CD8-positive, alpha-beta memory T cell (primary cell): Measurements from ENCODE around the gene COMMD8. TPM values are rescaled to one million over a fixed set of nuclear protein-coding genes. Genes with fewer than 3 reads are reported as not detected.

Experiments used
- CTCF ChIA-PET: fragments of 350-600 bp; sonication (Branson Sonifier 250); formaldehyde crosslinking; loops from one replicate; lab custom pipeline; 2021; ENCODE audit warnings: antibody characterized with exemption; lab: Charles Lee
- POLR2A ChIA-PET: fragments of 350-600 bp; sonication (Branson Sonifier 250); formaldehyde crosslinking; loops from one replicate; lab custom pipeline; 2021; ENCODE audit warnings: antibody characterized with exemption; lab: Charles Lee
- DNase-seq, 5 donors: peaks; one replicate each; pipeline versions ENCODE4 v3.0.0 to v3.0.0-alpha.2; 2020 to 2022; ENCODE audit warnings: mixed read lengths in 1 of 5
- H3K27ac ChIP-seq: one replicate; pipeline ENCODE4 v1.7.0; 2013; ENCODE audit warnings: low read depth, mild to moderate bottlenecking, low read length, moderate library complexity
- H3K27me3 ChIP-seq: 2 replicates; pipeline ENCODE4 v1.7.0; 2013; ENCODE audit warnings: low read length, mild to moderate bottlenecking; ENCODE audit not compliant: insufficient read depth, poor library complexity, severe bottlenecking
- H3K36me3 ChIP-seq: 2 replicates; pipeline ENCODE4 v1.7.0; 2013; ENCODE audit warnings: mild to moderate bottlenecking, low read length, moderate library complexity; ENCODE audit not compliant: insufficient read depth
- H3K4me1 ChIP-seq: 2 replicates; pipeline ENCODE4 v1.7.0; 2013; ENCODE audit warnings: mild to moderate bottlenecking, low read length, moderate library complexity; ENCODE audit not compliant: insufficient read depth
- H3K4me3 ChIP-seq: 2 replicates; pipeline ENCODE4 v1.7.0; 2013; ENCODE audit warnings: mild to moderate bottlenecking, low read length
- H3K9me3 ChIP-seq: 2 replicates; pipeline ENCODE4 v1.7.0; 2013; ENCODE audit warnings: mild to moderate bottlenecking, low read length
- H3K27ac Mint-ChIP-seq, 8 donors: one replicate each; pipeline ENCODE4 v1.8.0; 2020 to 2021; ENCODE audit warnings: mixed read lengths in 8 of 8, mild to moderate bottlenecking in 6 of 8, inconsistent platforms in 3 of 8, moderate library complexity in 3 of 8
- H3K27me3 Mint-ChIP-seq, 2 donors: one replicate each; pipeline ENCODE4 v1.8.0; 2020 to 2021; ENCODE audit warnings: mixed read lengths in 2 of 2, mild to moderate bottlenecking in 1 of 2, moderate library complexity in 1 of 2
- H3K36me3 Mint-ChIP-seq, 3 donors: one replicate each; pipeline ENCODE4 v1.8.0; 2020 to 2021; ENCODE audit warnings: mixed read lengths in 3 of 3, inconsistent platforms in 1 of 3, mild to moderate bottlenecking in 1 of 3
- H3K4me1 Mint-ChIP-seq, 3 donors: one replicate each; pipeline ENCODE4 v1.8.0; 2020 to 2021; ENCODE audit warnings: mixed read lengths in 3 of 3, inconsistent platforms in 1 of 3, mild to moderate bottlenecking in 1 of 3
- H3K4me3 Mint-ChIP-seq, 7 donors: one replicate each; pipeline ENCODE4 v1.8.0; 2020 to 2021; ENCODE audit warnings: mixed read lengths in 7 of 7, mild to moderate bottlenecking in 6 of 7, moderate library complexity in 4 of 7, inconsistent platforms in 2 of 7
- H3K9me3 Mint-ChIP-seq, 5 donors: one replicate each; pipeline ENCODE4 v1.8.0; 2020 to 2022; ENCODE audit warnings: mixed read lengths in 5 of 5, mild to moderate bottlenecking in 3 of 5, moderate library complexity in 2 of 5, inconsistent platforms in 1 of 5
- polyA plus RNA-seq: library from polyadenylated mRNA; unstranded; fragments of 300-500 nt; fragmentation: Illumina TruSeq; gene quantifications from one replicate; pipeline ENCODE4 v1.2.3, GENCODE V29; 2021
- total RNA-seq, 2 experiments: library from RNA; stranded (reverse); gene quantifications; one replicate each; pipeline ENCODE4 v1.2.3, GENCODE V29; 2021

The COMMD8 gene
- total and polyA plus RNA-seq, 3 experiments from 2014 or later: 29.0 to 55.0 (median 33.6) TPM

GRCh38 chr4:47442980-47443379 lies 20.5 kb downstream of the COMMD8 start:
- H3K36me3 ChIP-seq: no peaks in the 10 kb centered on the region
- H3K27ac Mint-ChIP-seq: no peak overlapping the region
- CTCF ChIA-PET: no interaction called here
- H3K36me3 Mint-ChIP-seq: peaks cover 3 to 13% (median 9%) of the 10 kb centered on the region in 3 donors
- H3K27me3 Mint-ChIP-seq: no peaks in the 10 kb centered on the region
- no peak for DNase-seq
- peaks cover 2 to 15% (median 3%) of the 10 kb centered on the region in 3 donors for H3K4me1 Mint-ChIP-seq
- POLR2A ChIA-PET: no interaction called here
- no peaks in the 10 kb centered on the region for H3K9me3 ChIP-seq
- no peak overlapping the region for H3K27ac ChIP-seq
- no peaks in the 10 kb centered on the region for H3K4me1 ChIP-seq
- H3K27me3 ChIP-seq: no peaks in the 10 kb centered on the region
- H3K9me3 Mint-ChIP-seq: no peaks in the 10 kb centered on the region
- H3K4me3 ChIP-seq: no peak overlapping the region
- H3K4me3 Mint-ChIP-seq: no peak overlapping the region

GRCh38 chr4:47434931-47435330 lies 28.6 kb downstream of the COMMD8 start:
- POLR2A ChIA-PET: no interaction called here
- Mint-ChIP-seq H3K4me1 (no peaks in the 10 kb centered on the region), H3K36me3 (peaks cover 0 to 4% (median 0%) of the 10 kb centered on the region in 3 donors), H3K27ac (no peak overlapping the region), H3K4me3 (no peak overlapping the region), H3K9me3 (peaks cover 0 to 2% (median 0%) of the 10 kb centered on the region in 5 donors), H3K27me3 (no peaks in the 10 kb centered on the region)
- no peaks in the 10 kb centered on the region for H3K27me3 ChIP-seq
- no peaks in the 10 kb centered on the region for H3K36me3 ChIP-seq
- no peak for DNase-seq
- CTCF ChIA-PET: no interaction called here
- no peaks in the 10 kb centered on the region for H3K9me3 ChIP-seq
- H3K4me3 ChIP-seq: no peak overlapping the region
- H3K4me1 ChIP-seq: no peaks in the 10 kb centered on the region
- no peak overlapping the region for H3K27ac ChIP-seq

GRCh38 chr4:47432749-47433148 lies 30.8 kb downstream of the COMMD8 start:
- peak overlapping the region in 1 of 8 donors; percentile 37 for H3K27ac Mint-ChIP-seq
- no peak overlapping the region for H3K4me3 Mint-ChIP-seq
- peaks cover 0 to 2% (median 0%) of the 10 kb centered on the region in 5 donors for H3K9me3 Mint-ChIP-seq

GRCh38 chr4:47427935-47428334 lies 35.6 kb downstream of the COMMD8 start:
- Histone ChIP-seq H3K27ac (no peak overlapping the region), H3K27me3 (no peaks in the 10 kb centered on the region), H3K36me3 (no peaks in the 10 kb centered on the region), H3K9me3 (no peaks in the 10 kb centered on the region), H3K4me1 (no peaks in the 10 kb centered on the region), H3K4me3 (no peak overlapping the region)
- Mint-ChIP-seq H3K27me3 (peaks cover 1 to 15% of the 10 kb centered on the region in 2 donors), H3K36me3 (no peaks in the 10 kb centered on the region), H3K4me1 (no peaks in the 10 kb centered on the region), H3K4me3 (no peak overlapping the region), H3K27ac (no peak overlapping the region), H3K9me3 (peaks cover 0 to 2% (median 0%) of the 10 kb centered on the region in 5 donors)
- ChIA-PET POLR2A (no interaction called here), CTCF (no interaction called here)
- no peak for DNase-seq

More at GRCh38 chr4:47432749-47433148, 30.8 kb downstream of the COMMD8 start:
- H3K27me3 Mint-ChIP-seq: no peaks in the 10 kb centered on the region
- Histone ChIP-seq H3K27me3 (no peaks in the 10 kb centered on the region), H3K4me1 (no peaks in the 10 kb centered on the region), H3K9me3 (no peaks in the 10 kb centered on the region), H3K36me3 (no peaks in the 10 kb centered on the region), H3K27ac (no peak overlapping the region), H3K4me3 (no peak overlapping the region)
- CTCF ChIA-PET: interaction anchor here (0.9 kb wide), 1 partner anchor 31 kb away, joined by 4 read pairs; the partner anchor contains the start of gene COMMD8
- no peak for DNase-seq
- POLR2A ChIA-PET: no interaction called here
- no peaks in the 10 kb centered on the region for H3K4me1 Mint-ChIP-seq
- H3K36me3 Mint-ChIP-seq: peaks cover 0 to 4% (median 0%) of the 10 kb centered on the region in 3 donors

DNA sequence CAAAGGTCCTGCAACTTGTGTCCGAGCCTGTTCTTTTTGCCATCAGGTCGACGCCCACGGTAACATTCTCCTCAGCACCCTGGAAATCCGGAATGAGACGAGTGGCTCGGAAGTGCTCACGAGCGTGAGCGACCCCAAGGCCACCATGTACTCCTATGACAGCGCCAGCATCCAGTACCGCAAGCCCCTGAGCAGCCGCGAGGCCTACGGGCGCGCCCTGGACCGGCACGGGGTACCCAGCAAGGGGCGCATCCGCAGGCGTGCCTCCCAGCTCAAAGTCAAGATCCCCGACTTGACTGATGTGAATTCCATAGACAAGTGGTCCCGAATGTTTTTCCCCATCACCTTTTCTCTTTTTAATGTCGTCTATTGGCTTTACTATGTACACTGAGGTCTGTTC lies 37.9 kb downstream of the COMMD8 start:
- Mint-ChIP-seq H3K4me3 (no peak overlapping the region), H3K9me3 (no peaks in the 10 kb centered on the region), H3K27ac (no peak overlapping the region), H3K27me3 (peaks cover 5 to 28% of the 10 kb centered on the region in 2 donors), H3K4me1 (no peaks in the 10 kb centered on the region), H3K36me3 (no peaks in the 10 kb centered on the region)
- no peaks in the 10 kb centered on the region for H3K9me3 ChIP-seq
- no peak for DNase-seq
- H3K36me3 ChIP-seq: no peaks in the 10 kb centered on the region
- H3K4me3 ChIP-seq: no peak overlapping the region
- H3K27me3 ChIP-seq: no peaks in the 10 kb centered on the region
- ChIA-PET CTCF (no interaction called here), POLR2A (no interaction called here)
- no peak overlapping the region for H3K27ac ChIP-seq
- H3K4me1 ChIP-seq: no peaks in the 10 kb centered on the region

GRCh38 chr4:47419296-47419695 lies 44.2 kb downstream of the COMMD8 start:
- Histone ChIP-seq H3K27ac (no peak overlapping the region), H3K9me3 (no peaks in the 10 kb centered on the region), H3K27me3 (no peaks in the 10 kb centered on the region), H3K4me3 (no peak overlapping the region), H3K4me1 (no peaks in the 10 kb centered on the region), H3K36me3 (no peaks in the 10 kb centered on the region)
- peaks cover 0 to 4% (median 0%) of the 10 kb centered on the region in 3 donors for H3K36me3 Mint-ChIP-seq
- DNase-seq: no peak
- H3K27ac Mint-ChIP-seq: no peak overlapping the region
- H3K4me1 Mint-ChIP-seq: no peaks in the 10 kb centered on the region
- H3K4me3 Mint-ChIP-seq: no peak overlapping the region
- ChIA-PET CTCF (no interaction called here), POLR2A (no interaction called here)
- no peaks in the 10 kb centered on the region for H3K9me3 Mint-ChIP-seq
- H3K27me3 Mint-ChIP-seq: peaks cover 3 to 25% of the 10 kb centered on the region in 2 donors

GRCh38 chr4:47418147-47418546 lies 45.4 kb downstream of the COMMD8 start:
- no peaks in the 10 kb centered on the region for H3K9me3 ChIP-seq
- Mint-ChIP-seq H3K27ac (no peak overlapping the region), H3K27me3 (peaks cover 3 to 22% of the 10 kb centered on the region in 2 donors), H3K36me3 (peaks cover 0 to 4% (median 0%) of the 10 kb centered on the region in 3 donors), H3K4me1 (no peaks in the 10 kb centered on the region), H3K4me3 (no peak overlapping the region), H3K9me3 (no peaks in the 10 kb centered on the region)
- POLR2A ChIA-PET: no interaction called here
- no peaks in the 10 kb centered on the region for H3K36me3 ChIP-seq
- no peaks in the 10 kb centered on the region for H3K27me3 ChIP-seq
- CTCF ChIA-PET: no interaction called here
- no peak for DNase-seq
- H3K4me1 ChIP-seq: no peaks in the 10 kb centered on the region
- no peak overlapping the region for H3K27ac ChIP-seq
- H3K4me3 ChIP-seq: no peak overlapping the region

- no peak overlapping the region for H3K4me3 ChIP-seq
- Mint-ChIP-seq H3K27ac (no peak overlapping the region), H3K27me3 (peaks cover 2 to 8% of the 10 kb centered on the region in 2 donors), H3K4me3 (no peak overlapping the region), H3K9me3 (no peaks in the 10 kb centered on the region), H3K4me1 (no peaks in the 10 kb centered on the region), H3K36me3 (peaks cover 0 to 4% (median 0%) of the 10 kb centered on the region in 3 donors)
- DNase-seq: no peak
- H3K36me3 ChIP-seq: no peaks in the 10 kb centered on the region
- H3K4me1 ChIP-seq: no peaks in the 10 kb centered on the region
- POLR2A ChIA-PET: no interaction called here
- no peak overlapping the region for H3K27ac ChIP-seq
- no peaks in the 10 kb centered on the region for H3K27me3 ChIP-seq
- CTCF ChIA-PET: no interaction called here
- H3K9me3 ChIP-seq: no peaks in the 10 kb centered on the region
Observed at GRCh38 chr4:47415719-47416118, 47.8 kb downstream of the COMMD8 start.
